ENCODE measurements around the gene HOXD4. TPM values are rescaled to one million over a fixed set of nuclear protein-coding genes. Genes with fewer than 3 reads are reported as not detected.
A peak's percentile ranks its signal among the peaks of the same experiment; 100 is the strongest.

HOXD4 gene
- total RNA-seq, 2 experiments from 2014 or later = not detected

GRCh38 chr2:176184749-176185148 is 33.4 kb downstream of the HOXD4 start:
- no peak for DNase-seq
- H3K9me3 Mint-ChIP-seq (ENCODE audit: insufficient read depth) = no peaks in the 10 kb centered on the region
- H3K4me1 Mint-ChIP-seq (ENCODE audit: low read depth) = peaks cover 15% of the 10 kb centered on the region
- H3K27me3 Mint-ChIP-seq (ENCODE audit: low read depth) = peaks cover 64% of the 10 kb centered on the region
- no peaks in the 10 kb centered on the region for H3K36me3 Mint-ChIP-seq (ENCODE audit: low read depth)
- ATAC-seq = no peak
- CTCF ChIA-PET = no interaction called here
- POLR2A ChIA-PET = no interaction called here
- no peak overlapping the region for H3K27ac Mint-ChIP-seq
- no peak overlapping the region for H3K4me3 Mint-ChIP-seq

GRCh38 chr2:176186024-176186423 is 34.7 kb downstream of the HOXD4 start:
- CTCF ChIA-PET = interaction anchor here (0.9 to 1.3 kb wide), 2 partner anchors 31 to 368 kb away, joined by 3 read pairs; no protein-coding TSS in a partner anchor
- POLR2A ChIA-PET = no interaction called here
- peaks cover 17% of the 10 kb centered on the region for H3K4me1 Mint-ChIP-seq (ENCODE audit: low read depth)

GRCh38 chr2:176187200-176187898 is 36.0 kb downstream of the HOXD4 start:
- Mint-ChIP-seq H3K9me3 (ENCODE audit: insufficient read depth) (no peaks in the 10 kb centered on the region), H3K36me3 (ENCODE audit: low read depth) (no peaks in the 10 kb centered on the region), H3K4me3 (peak overlapping the region; percentile 72), H3K27me3 (ENCODE audit: low read depth) (peaks cover 67% of the 10 kb centered on the region), H3K4me1 (ENCODE audit: low read depth) (peaks cover 17% of the 10 kb centered on the region), H3K27ac (no peak overlapping the region)
- ChIA-PET CTCF (interaction anchor here (0.8 to 1.5 kb wide), 7 partner anchors 9 to 367 kb away, joined by 3 to 4 read pairs (median 4); no protein-coding TSS in a partner anchor), POLR2A (no interaction called here)
- DNase-seq (no peak), ATAC-seq (peak; percentile 14)

More at GRCh38 chr2:176186024-176186423, 34.7 kb downstream of the HOXD4 start:
- ATAC-seq = no peak
- Mint-ChIP-seq H3K4me3 (no peak overlapping the region), H3K36me3 (ENCODE audit: low read depth) (no peaks in the 10 kb centered on the region), H3K27ac (no peak overlapping the region), H3K27me3 (ENCODE audit: low read depth) (peaks cover 60% of the 10 kb centered on the region), H3K9me3 (ENCODE audit: insufficient read depth) (no peaks in the 10 kb centered on the region)
- no peak for DNase-seq

GRCh38 chr2:176187899-176188773 is 36.8 kb downstream of the HOXD4 start, which contains the start of gene HOXD1:
Gene HOXD1, plus strand, starts transcription at chr2:176188668. Its CDS starts 134 bp downstream, at chr2:176188802.
- peaks cover 17% of the 10 kb centered on the region for H3K4me1 Mint-ChIP-seq (ENCODE audit: low read depth)
- POLR2A ChIA-PET = no interaction called here
- H3K27ac Mint-ChIP-seq = peak within 1 kb of the TSS; percentile 10
- DNase-seq (no peak), ATAC-seq (peak; percentile 37)
- no peaks in the 10 kb centered on the region for H3K9me3 Mint-ChIP-seq (ENCODE audit: insufficient read depth)
- peak within 1 kb of the TSS; percentile 72 for H3K4me3 Mint-ChIP-seq
- CTCF ChIA-PET = interaction anchor here (0.9 to 1.5 kb wide), 5 partner anchors 9 to 267 kb away, joined by 3 to 4 read pairs (median 4); no protein-coding TSS in a partner anchor
- peaks cover 68% of the 10 kb centered on the region for H3K27me3 Mint-ChIP-seq (ENCODE audit: low read depth)
- H3K36me3 Mint-ChIP-seq (ENCODE audit: low read depth) = no peaks in the 10 kb centered on the region

- peaks cover 17% of the 10 kb centered on the region for H3K4me1 Mint-ChIP-seq (ENCODE audit: low read depth)
- H3K4me3 Mint-ChIP-seq = peak overlapping the region; percentile 31
- no peaks in the 10 kb centered on the region for H3K36me3 Mint-ChIP-seq (ENCODE audit: low read depth)
- H3K9me3 Mint-ChIP-seq (ENCODE audit: insufficient read depth) = no peaks in the 10 kb centered on the region
- H3K27me3 Mint-ChIP-seq (ENCODE audit: low read depth) = peaks cover 66% of the 10 kb centered on the region
- ChIA-PET CTCF (no interaction called here), POLR2A (no interaction called here)
- peak; percentile 48 for ATAC-seq
- no peak overlapping the region for H3K27ac Mint-ChIP-seq
- no peak for DNase-seq
These were observed 37.7 kb downstream of the HOXD4 start for GRCh38 chr2:176188774-176189680.

- H3K36me3 Mint-ChIP-seq (ENCODE audit: low read depth) = no peaks in the 10 kb centered on the region
- ATAC-seq (no peak), DNase-seq (no peak)
- H3K4me3 Mint-ChIP-seq = peak overlapping the region; percentile 31
- ChIA-PET CTCF (no interaction called here), POLR2A (interaction anchor here (0.6 kb wide), 1 partner anchor 160 kb away, joined by 3 read pairs; no protein-coding TSS in a partner anchor)
- H3K27me3 Mint-ChIP-seq (ENCODE audit: low read depth) = peaks cover 69% of the 10 kb centered on the region
- H3K9me3 Mint-ChIP-seq (ENCODE audit: insufficient read depth) = no peaks in the 10 kb centered on the region
- no peak overlapping the region for H3K27ac Mint-ChIP-seq
- H3K4me1 Mint-ChIP-seq (ENCODE audit: low read depth) = peaks cover 17% of the 10 kb centered on the region
These were observed 38.6 kb downstream of the HOXD4 start for GRCh38 chr2:176189681-176190641.

- H3K9me3 Mint-ChIP-seq (ENCODE audit: insufficient read depth) = no peaks in the 10 kb centered on the region
- peaks cover 59% of the 10 kb centered on the region for H3K27me3 Mint-ChIP-seq (ENCODE audit: low read depth)
- no peaks in the 10 kb centered on the region for H3K36me3 Mint-ChIP-seq (ENCODE audit: low read depth)
- no peak overlapping the region for H3K4me3 Mint-ChIP-seq
- H3K4me1 Mint-ChIP-seq (ENCODE audit: low read depth) = peaks cover 15% of the 10 kb centered on the region
- H3K27ac Mint-ChIP-seq = no peak overlapping the region
- ATAC-seq = no peak
- no peak for DNase-seq
- ChIA-PET POLR2A (interaction anchor here (0.6 kb wide), 1 partner anchor 809 kb away, joined by 4 read pairs; no protein-coding TSS in a partner anchor), CTCF (interaction anchor here (0.8 to 1.4 kb wide), 2 partner anchors 51 to 263 kb away, joined by 3 to 6 read pairs; no protein-coding TSS in a partner anchor)
These were observed 41.0 kb downstream of the HOXD4 start for GRCh38 chr2:176192351-176192750.

- Mint-ChIP-seq H3K36me3 (ENCODE audit: low read depth) (no peaks in the 10 kb centered on the region), H3K4me1 (ENCODE audit: low read depth) (peaks cover 8% of the 10 kb centered on the region), H3K9me3 (ENCODE audit: insufficient read depth) (no peaks in the 10 kb centered on the region), H3K4me3 (no peak overlapping the region), H3K27me3 (ENCODE audit: low read depth) (peaks cover 59% of the 10 kb centered on the region), H3K27ac (no peak overlapping the region)
- DNase-seq (no peak), ATAC-seq (no peak)
- CTCF ChIA-PET = no interaction called here
- POLR2A ChIA-PET = no interaction called here
These were observed 41.7 kb downstream of the HOXD4 start for GRCh38 chr2:176193048-176193447.

- no peak overlapping the region for H3K4me3 Mint-ChIP-seq
- CTCF ChIA-PET = no interaction called here
- DNase-seq = no peak
- no peaks in the 10 kb centered on the region for H3K4me1 Mint-ChIP-seq (ENCODE audit: low read depth)
- H3K9me3 Mint-ChIP-seq (ENCODE audit: insufficient read depth) = no peaks in the 10 kb centered on the region
- H3K36me3 Mint-ChIP-seq (ENCODE audit: low read depth) = no peaks in the 10 kb centered on the region
- ATAC-seq = no peak
- H3K27ac Mint-ChIP-seq = no peak overlapping the region
- H3K27me3 Mint-ChIP-seq (ENCODE audit: low read depth) = peaks cover 38% of the 10 kb centered on the region
- POLR2A ChIA-PET = interaction anchor here (0.6 kb wide), 1 partner anchor 405 kb away, joined by 3 read pairs; no protein-coding TSS in a partner anchor
These were observed 48.6 kb downstream of the HOXD4 start for GRCh38 chr2:176199902-176200301.

GRCh38 chr2:176200971-176201370 is 49.6 kb downstream of the HOXD4 start:
- DNase-seq (no peak), ATAC-seq (no peak)
- CTCF ChIA-PET = interaction anchor here (1.7 kb wide), 1 partner anchor 254 kb away, joined by 4 read pairs; no protein-coding TSS in a partner anchor
- H3K36me3 Mint-ChIP-seq (ENCODE audit: low read depth) = no peaks in the 10 kb centered on the region
- H3K4me1 Mint-ChIP-seq (ENCODE audit: low read depth) = no peaks in the 10 kb centered on the region
- no peaks in the 10 kb centered on the region for H3K9me3 Mint-ChIP-seq (ENCODE audit: insufficient read depth)
- no peak overlapping the region for H3K4me3 Mint-ChIP-seq
- H3K27me3 Mint-ChIP-seq (ENCODE audit: low read depth) = peaks cover 36% of the 10 kb centered on the region
- POLR2A ChIA-PET = no interaction called here
- no peak overlapping the region for H3K27ac Mint-ChIP-seq
